MM.1S (cell line): ENCODE measurements around the gene SEC63.
"Not testable (repeated sequence)": the region's sequence is repeated elsewhere in the genome, so short reads cannot be mapped to it uniquely, and the experiment has no call there.

ENCODE experiments used
- DNase-seq: peaks from one replicate; pipeline ENCODE4 v3.0.0-alpha.2; 2015
- H2AFZ ChIP-seq: fragments of 300-600 bp; sonication (generic); 2 replicates; pipeline ENCODE4 v1.6.0; 2016; ENCODE audit warnings: antibody characterized with exemption, low read length
- H3F3A ChIP-seq: fragments of 300-600 bp; sonication (generic); 2 replicates; pipeline ENCODE4 v1.6.1; 2016; ENCODE audit warnings: mild to moderate bottlenecking, antibody characterized with exemption, low read length, moderate library complexity, mixed read lengths; ENCODE audit not compliant: insufficient read depth
- H3K27ac ChIP-seq: fragments of 300-600 bp; sonication (generic); 2 replicates; pipeline ENCODE4 v1.5.1; 2016; ENCODE audit warnings: mild to moderate bottlenecking, low read length
- H3K27me3 ChIP-seq: fragments of 300-600 bp; sonication (generic); replicated peaks from 2 replicates; pipeline ENCODE4 v1.6.0; 2016; ENCODE audit warnings: low read length; ENCODE audit not compliant: insufficient read depth
- H3K36me3 ChIP-seq: fragments of 300-600 bp; sonication (generic); replicated peaks from 2 replicates; pipeline ENCODE4 v1.6.1; 2016; ENCODE audit warnings: mild to moderate bottlenecking, low read length, mixed read lengths; ENCODE audit not compliant: insufficient read depth
- H3K4me1 ChIP-seq: fragments of 300-600 bp; sonication (generic); 2 replicates; pipeline ENCODE4 v1.6.1; 2016; ENCODE audit warnings: low read length, mixed read lengths
- H3K4me2 ChIP-seq: fragments of 300-600 bp; sonication (generic); 2 replicates; pipeline ENCODE4 v1.6.0; 2016; ENCODE audit warnings: low read depth, low read length
- H3K4me3 ChIP-seq: fragments of 300-600 bp; sonication (generic); 2 replicates; pipeline ENCODE4 v1.5.1; 2016; ENCODE audit warnings: low read length, mixed read lengths
- H3K79me2 ChIP-seq: fragments of 300-600 bp; sonication (generic); 2 replicates; pipeline ENCODE4 v1.6.1; 2016; ENCODE audit warnings: mixed run types, low read length, mixed read lengths
- H3K9ac ChIP-seq: fragments of 300-600 bp; sonication (generic); 2 replicates; pipeline ENCODE4 v1.6.1; 2016; ENCODE audit warnings: low read length, mixed read lengths
- H3K9me2 ChIP-seq: fragments of 300-600 bp; sonication (generic); replicated peaks from 2 replicates; pipeline ENCODE4 v1.6.1; 2016; ENCODE audit warnings: mild to moderate bottlenecking, low read length, mixed read lengths; ENCODE audit not compliant: insufficient read depth
- H3K9me3 ChIP-seq: fragments of 300-600 bp; sonication (generic); replicated peaks from 2 replicates; pipeline ENCODE4 v1.6.1; 2016; ENCODE audit warnings: mild to moderate bottlenecking, low read length, mixed read lengths; ENCODE audit not compliant: insufficient read depth
- H4K20me1 ChIP-seq: fragments of 300-600 bp; sonication (generic); 2 replicates; pipeline ENCODE4 v1.6.1; 2016; ENCODE audit warnings: mild to moderate bottlenecking, low read length, moderate library complexity, mixed read lengths; ENCODE audit not compliant: insufficient read depth
- EZH2 ChIP-seq: fragments of 300-600 bp; sonication (generic); optimal IDR thresholded peaks from 2 replicates; pipeline ENCODE3; 2017; ENCODE audit warnings: low read depth, mild to moderate bottlenecking, antibody characterized with exemption, low read length, mixed read lengths
- EZH2phosphoT487 ChIP-seq: fragments of 300-600 bp; sonication (generic); IDR thresholded peaks from 2 replicates; pipeline ENCODE4 v1.6.1; 2018; ENCODE audit warnings: antibody characterized with exemption, low read length
- TF ChIP-seq, protein P1 (sequence below): fragments of 300-600 bp; sonication (generic); IDR thresholded peaks from 2 replicates; pipeline ENCODE4 v1.5.1; 2016; ENCODE audit warnings: antibody characterized with exemption, low read length, mixed read lengths

SEC63 gene

DNA sequence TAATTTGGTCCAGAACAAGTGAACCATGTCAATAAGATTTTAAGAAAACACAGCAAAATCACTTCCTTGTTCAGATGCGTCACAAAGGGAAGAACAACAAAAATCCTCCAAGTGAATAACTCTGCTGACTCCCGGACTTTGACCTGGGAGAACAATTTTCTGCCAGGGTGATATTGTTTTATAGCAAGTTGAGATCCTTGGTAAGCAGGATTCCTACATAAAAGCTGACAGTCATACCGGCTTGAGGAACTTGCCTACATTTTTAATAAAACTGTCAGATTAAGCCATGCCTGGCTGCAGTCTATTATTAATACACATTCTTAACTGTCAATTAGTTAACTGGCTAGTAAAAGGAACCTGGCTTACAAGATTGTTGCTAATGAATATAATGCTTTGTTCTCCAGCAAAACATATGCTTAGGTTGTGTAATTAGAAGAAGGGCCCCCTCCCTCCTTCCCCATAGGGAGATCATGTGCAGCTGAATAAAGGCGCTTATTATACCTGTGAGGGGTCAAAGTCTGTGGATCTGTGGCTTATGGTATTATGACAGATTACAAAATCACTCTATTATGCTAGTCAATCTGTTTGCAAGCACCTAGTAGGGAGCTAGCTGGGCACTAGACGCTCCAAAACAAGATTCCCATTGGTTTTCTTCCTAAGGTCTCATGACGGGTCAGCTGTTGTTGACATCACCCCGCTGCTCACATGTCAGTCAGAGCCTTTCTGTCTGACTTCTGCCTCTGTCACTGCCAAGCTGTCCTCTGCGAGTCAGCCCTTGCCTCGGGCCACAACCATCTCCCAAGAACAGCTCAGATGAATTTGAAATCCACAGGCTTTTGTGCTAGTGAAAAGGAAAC is 44.6 kb upstream of the SEC63 start:
- no peaks in the 10 kb centered on the region for H3K79me2 ChIP-seq
- H3F3A ChIP-seq, result no peaks in the 10 kb centered on the region
- no peak overlapping the region for H3K27ac ChIP-seq
- no peak overlapping the region for H3K9ac ChIP-seq
- no peaks in the 10 kb centered on the region for H3K36me3 ChIP-seq
- H2AFZ ChIP-seq, result no peak overlapping the region
- no peaks in the 10 kb centered on the region for H3K27me3 ChIP-seq
- DNase-seq, result no peak
- H4K20me1 ChIP-seq, result no peaks in the 10 kb centered on the region
- TF ChIP-seq EZH2phosphoT487 (no peak), EZH2 (no peak)
- TF ChIP-seq, protein P1, sequence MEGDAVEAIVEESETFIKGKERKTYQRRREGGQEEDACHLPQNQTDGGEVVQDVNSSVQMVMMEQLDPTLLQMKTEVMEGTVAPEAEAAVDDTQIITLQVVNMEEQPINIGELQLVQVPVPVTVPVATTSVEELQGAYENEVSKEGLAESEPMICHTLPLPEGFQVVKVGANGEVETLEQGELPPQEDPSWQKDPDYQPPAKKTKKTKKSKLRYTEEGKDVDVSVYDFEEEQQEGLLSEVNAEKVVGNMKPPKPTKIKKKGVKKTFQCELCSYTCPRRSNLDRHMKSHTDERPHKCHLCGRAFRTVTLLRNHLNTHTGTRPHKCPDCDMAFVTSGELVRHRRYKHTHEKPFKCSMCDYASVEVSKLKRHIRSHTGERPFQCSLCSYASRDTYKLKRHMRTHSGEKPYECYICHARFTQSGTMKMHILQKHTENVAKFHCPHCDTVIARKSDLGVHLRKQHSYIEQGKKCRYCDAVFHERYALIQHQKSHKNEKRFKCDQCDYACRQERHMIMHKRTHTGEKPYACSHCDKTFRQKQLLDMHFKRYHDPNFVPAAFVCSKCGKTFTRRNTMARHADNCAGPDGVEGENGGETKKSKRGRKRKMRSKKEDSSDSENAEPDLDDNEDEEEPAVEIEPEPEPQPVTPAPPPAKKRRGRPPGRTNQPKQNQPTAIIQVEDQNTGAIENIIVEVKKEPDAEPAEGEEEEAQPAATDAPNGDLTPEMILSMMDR, result no peak
- no peak overlapping the region for H3K4me3 ChIP-seq
- H3K9me2 ChIP-seq, result no peaks in the 10 kb centered on the region
- no peaks in the 10 kb centered on the region for H3K4me1 ChIP-seq
- no peak overlapping the region for H3K4me2 ChIP-seq
- H3K9me3 ChIP-seq, result no peaks in the 10 kb centered on the region

DNA sequence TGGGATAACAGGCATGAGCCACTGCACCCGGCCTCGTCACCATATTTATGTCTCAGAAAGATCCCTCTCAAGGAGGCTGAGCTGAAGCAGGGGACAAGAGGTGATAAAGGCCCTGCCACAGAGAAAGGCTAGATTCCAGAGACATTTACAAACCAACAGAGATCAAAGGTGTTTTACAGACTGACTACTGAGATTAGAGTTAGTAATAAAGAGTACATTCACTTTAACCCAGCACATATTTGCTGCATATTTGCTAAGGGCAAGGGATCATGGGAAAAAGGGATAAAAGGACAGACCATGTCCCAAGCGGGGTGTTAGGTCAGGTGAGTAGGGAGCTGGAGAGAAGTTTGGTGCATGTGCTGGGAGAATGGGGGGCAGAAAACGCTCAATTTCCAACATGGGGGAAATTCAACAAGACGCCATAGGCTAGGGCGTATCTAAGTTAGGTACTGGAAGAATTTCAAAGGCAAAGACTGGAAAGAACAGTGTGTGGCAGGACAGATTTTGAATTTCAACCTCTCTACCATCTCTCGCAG is 43.8 kb upstream of the SEC63 start:
- TF ChIP-seq EZH2phosphoT487 (no peak), EZH2 (no peak)
- TF ChIP-seq, protein P1, result no peak
- H3K27ac ChIP-seq, result no peak overlapping the region
- no peaks in the 10 kb centered on the region for H3F3A ChIP-seq
- no peaks in the 10 kb centered on the region for H4K20me1 ChIP-seq
- H2AFZ ChIP-seq, result no peak overlapping the region
- no peaks in the 10 kb centered on the region for H3K9me3 ChIP-seq
- H3K9ac ChIP-seq, result no peak overlapping the region
- H3K4me1 ChIP-seq, result no peaks in the 10 kb centered on the region
- H3K79me2 ChIP-seq, result no peaks in the 10 kb centered on the region
- H3K27me3 ChIP-seq, result no peaks in the 10 kb centered on the region
- no peak overlapping the region for H3K4me2 ChIP-seq
- no peak for DNase-seq
- H3K4me3 ChIP-seq, result no peak overlapping the region
- no peaks in the 10 kb centered on the region for H3K9me2 ChIP-seq
- no peaks in the 10 kb centered on the region for H3K36me3 ChIP-seq

- H2AFZ ChIP-seq, H3F3A ChIP-seq, H3K9me2 ChIP-seq, H3K9me3 ChIP-seq, H3K36me3 ChIP-seq, H3K4me3 ChIP-seq, H3K27ac ChIP-seq, DNase-seq, H3K4me2 ChIP-seq, H3K79me2 ChIP-seq, H3K4me1 ChIP-seq, H3K9ac ChIP-seq, H3K27me3 ChIP-seq, H4K20me1 ChIP-seq: not testable (repeated sequence)
These were observed 42.3 kb upstream of the SEC63 start for GRCh38 chr6:108000259-108000658.

GRCh38 chr6:107999341-107999740 is 41.3 kb upstream of the SEC63 start:
- H3K36me3 ChIP-seq, result no peaks in the 10 kb centered on the region
- H3K9ac ChIP-seq, result no peak overlapping the region
- no peak for DNase-seq
- H3K79me2 ChIP-seq, result no peaks in the 10 kb centered on the region
- no peak overlapping the region for H3K4me2 ChIP-seq
- no peaks in the 10 kb centered on the region for H3K4me1 ChIP-seq
- H4K20me1 ChIP-seq, result no peaks in the 10 kb centered on the region
- H3K9me2 ChIP-seq, result no peaks in the 10 kb centered on the region
- no peak overlapping the region for H3K4me3 ChIP-seq
- TF ChIP-seq EZH2, result no peak
- TF ChIP-seq, protein P1, result no peak
- TF ChIP-seq EZH2phosphoT487, result no peak
- no peaks in the 10 kb centered on the region for H3K27me3 ChIP-seq
- no peak overlapping the region for H3K27ac ChIP-seq
- H3K9me3 ChIP-seq, result no peaks in the 10 kb centered on the region
- no peaks in the 10 kb centered on the region for H3F3A ChIP-seq
- H2AFZ ChIP-seq, result no peak overlapping the region
